ENCODE measurements around the gene C1QL1. TPM values are rescaled to one million over a fixed set of nuclear protein-coding genes. Genes with fewer than 3 reads are reported as not detected.

The C1QL1 gene
- total and polyA plus RNA-seq, 9 of the 15 experiments (the other 6 are each of a cell fraction or from before 2014, with no cell fraction given), result 0.07 to 0.12 (median 0.09) TPM; not detected in 6

DNA sequence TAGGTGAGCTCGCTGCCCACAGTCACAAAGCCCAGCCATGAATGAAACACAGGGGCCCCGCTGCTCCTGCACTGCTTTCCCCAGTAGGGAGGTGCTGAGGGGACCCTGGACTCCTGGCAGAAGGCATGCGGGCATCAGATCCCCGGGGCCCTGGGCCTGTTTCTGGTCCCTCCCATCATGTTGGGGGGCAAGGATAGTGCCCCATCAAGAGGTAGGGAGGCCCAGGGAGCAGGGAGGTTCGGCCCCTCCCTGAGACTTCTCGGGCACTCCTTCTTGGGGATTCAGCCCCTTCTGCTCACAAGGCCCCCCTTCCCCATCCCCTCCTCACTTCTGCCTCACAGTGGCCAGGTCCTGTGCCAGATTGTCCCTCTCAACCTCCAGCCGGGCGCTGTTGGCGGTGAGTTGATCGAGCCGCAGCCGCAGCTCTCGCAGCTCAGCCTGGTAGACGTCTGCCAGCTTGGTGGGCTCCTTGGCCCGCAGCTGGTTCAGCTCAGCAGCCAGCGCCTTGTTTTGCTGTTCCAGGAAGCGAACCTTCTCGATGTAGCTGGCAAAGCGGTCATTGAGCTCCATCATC, 53.3 kb downstream of the C1QL1 start:
- FAIRE-seq (no peak), DNase-seq (ENCODE audit: extremely low read depth in 1 of 4, low spot score in 3 of 4) (no peak), ATAC-seq (no peak)
- Histone ChIP-seq H3K4me3 (no peak overlapping the region), H2AFZ (ENCODE audit: low read depth, low read length) (no peak overlapping the region), H3K27me3 (ENCODE audit: control insufficient read depth in 2 of 2, insufficient read depth in 2 of 2, low read length in 2 of 2) (peaks cover 0 to 11% of the 10 kb centered on the region in 2 experiments; a peak in 1 of 5 replicates), H3K4me1 (replicated peaks in 1 of 2; ENCODE audit: control insufficient read depth in 2 of 2, insufficient read depth in 2 of 2, low read length in 2 of 2) (peaks cover 9 to 32% of the 10 kb centered on the region in 2 experiments; a peak in 4 of 5 replicates), H3K9ac (ENCODE audit: insufficient read depth in 1 of 2, low read depth in 2 of 2, low read length in 2 of 2) (no peak overlapping the region), H3K27ac (ENCODE audit: extremely low read depth, low read depth, low read length) (no peak overlapping the region), H4K20me1 (replicated peaks; ENCODE audit: control insufficient read depth, insufficient read depth, low read length) (no peaks in the 10 kb centered on the region), H3K4me2 (ENCODE audit: insufficient read depth, low read length) (no peak overlapping the region), H3K9me1 (ENCODE audit: control insufficient read depth, insufficient read depth, low read length) (no peaks in the 10 kb centered on the region), H3K79me2 (ENCODE audit: control insufficient read depth, insufficient read depth, low read length) (no peaks in the 10 kb centered on the region), H3K36me3 (ENCODE audit: control insufficient read depth, insufficient read depth, low read length) (no peaks in the 10 kb centered on the region), H3K9me3 (replicated peaks; ENCODE audit: control insufficient read depth, insufficient read depth, low read depth, low read length) (no peaks in the 10 kb centered on the region)
- in situ Hi-C loops (cut with MboI) (loop anchor here (5.0 kb wide), 1 partner anchor 103 kb away; no protein-coding TSS in a partner anchor), intact Hi-C loops (cut with micrococcal nuclease) (no loop called here)
- no TSS peak for BruUV-seq (replicated peaks)
- CTCF ChIA-PET (ENCODE audit: low intra/inter-chr PET ratio), result no interaction called here
- POLR2A ChIA-PET, result interaction anchor here (0.8 to 1.2 kb wide), 4 partner anchors 12 to 106 kb away, joined by 3 to 4 read pairs (median 4); no protein-coding TSS in a partner anchor
- WGBS (ENCODE audit: insufficient coverage, low coverage, missing lambda C conversion rate), result 28% methylated on average over 14 of the region's 19 CpGs
- TF ChIP-seq TEAD1 (CRISPR knock-in tag; IDR thresholded peaks at IDR 0.05) (no peak), ZNF589 (CRISPR knock-in tag; IDR thresholded peaks at IDR 0.05; ENCODE audit: low read depth) (no peak), ZBED1 (IDR thresholded peaks at IDR 0.05) (no peak), POLR2H (tag; IDR thresholded peaks at IDR 0.05; ENCODE audit: low read depth) (no peak), ATF7 (IDR thresholded peaks at IDR 0.05) (no peak), PRPF4 (IDR thresholded peaks at IDR 0.05; ENCODE audit: insufficient read depth, low read depth, low read length, poor library complexity, severe bottlenecking) (no peak), FOXK1 (CRISPR knock-in tag; IDR thresholded peaks at IDR 0.05; ENCODE audit: borderline replicate concordance) (no peak), CTBP1 (IDR thresholded peaks at IDR 0.05; ENCODE audit: borderline replicate concordance) (no peak), SIRT6 (IDR thresholded peaks at IDR 0.05; ENCODE audit: low read depth, low read length) (no peak), KLF10 (CRISPR knock-in tag; IDR thresholded peaks at IDR 0.05) (no peak), SAP30 (IDR thresholded peaks at IDR 0.05; ENCODE audit: borderline replicate concordance, insufficient read depth, low read depth, low read length, poor library complexity, severe bottlenecking) (no peak), DDX20 (tag; IDR thresholded peaks at IDR 0.05; ENCODE audit: low read depth) (no peak), RFX7 (CRISPR knock-in tag; IDR thresholded peaks at IDR 0.05) (no peak), ZNF174 (CRISPR knock-in tag; IDR thresholded peaks at IDR 0.05) (no peak), E4F1 (CRISPR knock-in tag; IDR thresholded peaks at IDR 0.05; ENCODE audit: borderline replicate concordance) (no peak)
- TF ChIP-seq, protein P1, sequence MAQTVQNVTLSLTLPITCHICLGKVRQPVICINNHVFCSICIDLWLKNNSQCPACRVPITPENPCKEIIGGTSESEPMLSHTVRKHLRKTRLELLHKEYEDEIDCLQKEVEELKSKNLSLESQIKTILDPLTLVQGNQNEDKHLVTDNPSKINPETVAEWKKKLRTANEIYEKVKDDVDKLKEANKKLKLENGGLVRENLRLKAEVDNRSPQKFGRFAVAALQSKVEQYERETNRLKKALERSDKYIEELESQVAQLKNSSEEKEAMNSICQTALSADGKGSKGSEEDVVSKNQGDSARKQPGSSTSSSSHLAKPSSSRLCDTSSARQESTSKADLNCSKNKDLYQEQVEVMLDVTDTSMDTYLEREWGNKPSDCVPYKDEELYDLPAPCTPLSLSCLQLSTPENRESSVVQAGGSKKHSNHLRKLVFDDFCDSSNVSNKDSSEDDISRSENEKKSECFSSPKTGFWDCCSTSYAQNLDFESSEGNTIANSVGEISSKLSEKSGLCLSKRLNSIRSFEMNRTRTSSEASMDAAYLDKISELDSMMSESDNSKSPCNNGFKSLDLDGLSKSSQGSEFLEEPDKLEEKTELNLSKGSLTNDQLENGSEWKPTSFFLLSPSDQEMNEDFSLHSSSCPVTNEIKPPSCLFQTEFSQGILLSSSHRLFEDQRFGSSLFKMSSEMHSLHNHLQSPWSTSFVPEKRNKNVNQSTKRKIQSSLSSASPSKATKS (CRISPR knock-in tag; IDR thresholded peaks at IDR 0.05), result no peak

Measured in K562 (cell line).